ENCODE data around the gene SORCS2. TPM values are rescaled to one million over a fixed set of nuclear protein-coding genes. Genes with fewer than 3 reads are reported as not detected.

Gene SORCS2
- total RNA-seq, 2 donors from 2014 or later, result 0.68 to 0.92 TPM

DNA sequence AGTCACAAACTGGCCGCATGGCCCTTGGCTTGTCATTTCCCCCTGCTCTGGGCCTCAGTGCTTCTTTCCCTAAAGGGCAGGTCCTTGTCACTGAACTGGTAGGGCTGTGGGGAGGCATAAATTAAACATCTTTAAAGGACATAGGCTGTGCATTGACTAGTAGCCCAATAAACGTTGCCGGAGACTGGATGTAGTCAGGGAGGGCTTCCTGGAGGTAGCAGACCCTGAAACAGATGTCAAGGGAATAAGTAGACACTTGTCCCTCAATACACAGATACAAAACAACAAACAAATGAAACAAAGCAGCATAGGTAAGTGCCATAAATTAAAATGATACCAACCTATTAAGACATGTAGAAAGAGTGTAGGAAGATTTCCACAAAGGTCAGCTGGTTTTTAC, 314.2 kb downstream of the SORCS2 start:
- no peaks in the 10 kb centered on the region for H3K27me3 ChIP-seq (replicated peaks; ENCODE audit: insufficient read depth)
- no peaks in the 10 kb centered on the region for H3K36me3 ChIP-seq
- no peak for TF ChIP-seq CTCF (IDR thresholded peaks at IDR 0.05)
- H3K4me1 ChIP-seq (ENCODE audit: control insufficient read depth in 1 of 2, low read depth in 2 of 2), result peaks cover 2 to 13% of the 10 kb centered on the region in 2 donors
- no peak for ATAC-seq (ENCODE audit: insufficient number of reproducible peaks, low FRiP score, low read depth)
- H3K9me3 ChIP-seq, result no peaks in the 10 kb centered on the region
- H3K27ac ChIP-seq, result no peak overlapping the region
- DNase-seq (ENCODE audit: low spot score), result no peak
- no peak overlapping the region for H3K4me3 ChIP-seq

GRCh38 chr4:7507381-7507780, 315.0 kb downstream of the SORCS2 start:
- ATAC-seq (ENCODE audit: insufficient number of reproducible peaks, low FRiP score, low read depth), result no peak
- no peak overlapping the region for H3K4me3 ChIP-seq

GRCh38 chr4:7510066-7510465, 317.7 kb downstream of the SORCS2 start:
- H3K4me3 ChIP-seq, result no peak overlapping the region
- H3K36me3 ChIP-seq, result no peaks in the 10 kb centered on the region
- ATAC-seq (ENCODE audit: insufficient number of reproducible peaks, low FRiP score, low read depth), result no peak
- H3K27ac ChIP-seq, result no peak overlapping the region
- H3K27me3 ChIP-seq (replicated peaks; ENCODE audit: insufficient read depth), result no peaks in the 10 kb centered on the region
- no peaks in the 10 kb centered on the region for H3K9me3 ChIP-seq
- no peak for TF ChIP-seq CTCF (IDR thresholded peaks at IDR 0.05)
- peaks cover 2 to 13% of the 10 kb centered on the region in 2 donors for H3K4me1 ChIP-seq (ENCODE audit: control insufficient read depth in 1 of 2, low read depth in 2 of 2)
- DNase-seq (ENCODE audit: low spot score), result no peak

More at GRCh38 chr4:7507381-7507780, 315.0 kb downstream of the SORCS2 start:
- Histone ChIP-seq H3K4me1 (ENCODE audit: control insufficient read depth in 1 of 2, low read depth in 2 of 2) (peaks cover 2 to 13% of the 10 kb centered on the region in 2 donors), H3K36me3 (no peaks in the 10 kb centered on the region), H3K9me3 (no peaks in the 10 kb centered on the region), H3K27me3 (replicated peaks; ENCODE audit: insufficient read depth) (no peaks in the 10 kb centered on the region), H3K27ac (no peak overlapping the region)
- no peak for TF ChIP-seq CTCF (IDR thresholded peaks at IDR 0.05)
- no peak for DNase-seq (ENCODE audit: low spot score)

- no peak for DNase-seq (ENCODE audit: low spot score)
- no peaks in the 10 kb centered on the region for H3K9me3 ChIP-seq
- H3K36me3 ChIP-seq, result no peaks in the 10 kb centered on the region
- no peak overlapping the region for H3K4me3 ChIP-seq
- H3K27me3 ChIP-seq (replicated peaks; ENCODE audit: insufficient read depth), result no peaks in the 10 kb centered on the region
- peaks cover 2 to 13% of the 10 kb centered on the region in 2 donors for H3K4me1 ChIP-seq (ENCODE audit: control insufficient read depth in 1 of 2, low read depth in 2 of 2)
- no peak overlapping the region for H3K27ac ChIP-seq
- ATAC-seq (ENCODE audit: insufficient number of reproducible peaks, low FRiP score, low read depth), result no peak
- TF ChIP-seq CTCF (IDR thresholded peaks at IDR 0.05), result no peak
Observed at GRCh38 chr4:7510538-7510937, 318.2 kb downstream of the SORCS2 start.

DNA sequence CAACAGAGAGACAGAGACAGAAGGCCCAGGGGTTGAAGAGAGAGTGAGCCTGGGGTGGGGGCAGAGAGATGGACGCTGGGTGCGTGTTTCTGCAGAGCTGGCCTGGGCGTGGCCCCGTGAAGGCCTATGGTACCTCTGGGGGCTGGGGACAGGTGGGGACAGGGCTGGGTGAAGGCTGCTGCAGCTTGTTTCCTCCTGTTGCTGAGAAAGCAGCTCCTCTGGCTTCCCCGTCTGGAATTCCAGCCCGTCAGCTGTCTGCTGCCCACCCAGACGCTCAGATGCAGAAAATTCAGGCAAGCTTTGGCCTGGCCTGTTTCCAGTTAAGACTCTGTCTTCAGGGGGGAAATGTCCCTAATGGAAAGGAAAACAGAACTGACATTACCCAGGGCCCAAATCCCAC, 319.2 kb downstream of the SORCS2 start:
- ATAC-seq (ENCODE audit: insufficient number of reproducible peaks, low FRiP score, low read depth), result no peak
- H3K4me3 ChIP-seq, result no peak overlapping the region
- no peak overlapping the region for H3K27ac ChIP-seq
- no peaks in the 10 kb centered on the region for H3K36me3 ChIP-seq
- no peak for DNase-seq (ENCODE audit: low spot score)
- no peaks in the 10 kb centered on the region for H3K27me3 ChIP-seq (replicated peaks; ENCODE audit: insufficient read depth)
- no peaks in the 10 kb centered on the region for H3K9me3 ChIP-seq
- peaks cover 2 to 11% of the 10 kb centered on the region in 2 donors for H3K4me1 ChIP-seq (ENCODE audit: control insufficient read depth in 1 of 2, low read depth in 2 of 2)
- TF ChIP-seq CTCF (IDR thresholded peaks at IDR 0.05), result no peak
